ENCODE measurements around the gene KPNB1.

KPNB1 gene

DNA sequence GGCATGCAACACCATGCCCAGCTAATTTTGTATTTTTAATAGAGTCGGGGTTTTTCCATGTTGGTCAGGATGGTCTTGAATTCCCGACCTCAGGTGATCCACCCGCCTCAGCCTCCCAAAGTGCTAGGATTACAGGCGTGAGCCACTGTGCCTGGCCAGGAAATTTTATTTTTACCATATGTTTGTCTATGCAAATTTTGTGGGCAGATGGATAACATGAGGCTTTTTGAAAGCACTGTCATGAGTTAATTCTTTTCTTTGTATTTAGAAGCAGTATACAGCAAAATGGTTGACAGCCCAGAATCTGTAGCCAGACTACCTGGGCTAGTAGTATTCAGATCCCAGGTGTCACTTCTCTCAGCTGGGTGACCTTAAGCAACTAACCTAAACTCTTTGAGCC lies 8.5 kb upstream of the KPNB1 start:
- H3K27ac ChIP-seq: no peak overlapping the region
- DNase-seq (ENCODE audit: low spot score): no peak
- ChIA-PET POLR2A (ENCODE audit: low non-redundant PET) (no interaction called here), CTCF (no interaction called here)
- TF ChIP-seq, protein P1, sequence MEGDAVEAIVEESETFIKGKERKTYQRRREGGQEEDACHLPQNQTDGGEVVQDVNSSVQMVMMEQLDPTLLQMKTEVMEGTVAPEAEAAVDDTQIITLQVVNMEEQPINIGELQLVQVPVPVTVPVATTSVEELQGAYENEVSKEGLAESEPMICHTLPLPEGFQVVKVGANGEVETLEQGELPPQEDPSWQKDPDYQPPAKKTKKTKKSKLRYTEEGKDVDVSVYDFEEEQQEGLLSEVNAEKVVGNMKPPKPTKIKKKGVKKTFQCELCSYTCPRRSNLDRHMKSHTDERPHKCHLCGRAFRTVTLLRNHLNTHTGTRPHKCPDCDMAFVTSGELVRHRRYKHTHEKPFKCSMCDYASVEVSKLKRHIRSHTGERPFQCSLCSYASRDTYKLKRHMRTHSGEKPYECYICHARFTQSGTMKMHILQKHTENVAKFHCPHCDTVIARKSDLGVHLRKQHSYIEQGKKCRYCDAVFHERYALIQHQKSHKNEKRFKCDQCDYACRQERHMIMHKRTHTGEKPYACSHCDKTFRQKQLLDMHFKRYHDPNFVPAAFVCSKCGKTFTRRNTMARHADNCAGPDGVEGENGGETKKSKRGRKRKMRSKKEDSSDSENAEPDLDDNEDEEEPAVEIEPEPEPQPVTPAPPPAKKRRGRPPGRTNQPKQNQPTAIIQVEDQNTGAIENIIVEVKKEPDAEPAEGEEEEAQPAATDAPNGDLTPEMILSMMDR (conservative IDR thresholded peaks at IDR 0.05; ENCODE audit: low read depth): no peak

DNA sequence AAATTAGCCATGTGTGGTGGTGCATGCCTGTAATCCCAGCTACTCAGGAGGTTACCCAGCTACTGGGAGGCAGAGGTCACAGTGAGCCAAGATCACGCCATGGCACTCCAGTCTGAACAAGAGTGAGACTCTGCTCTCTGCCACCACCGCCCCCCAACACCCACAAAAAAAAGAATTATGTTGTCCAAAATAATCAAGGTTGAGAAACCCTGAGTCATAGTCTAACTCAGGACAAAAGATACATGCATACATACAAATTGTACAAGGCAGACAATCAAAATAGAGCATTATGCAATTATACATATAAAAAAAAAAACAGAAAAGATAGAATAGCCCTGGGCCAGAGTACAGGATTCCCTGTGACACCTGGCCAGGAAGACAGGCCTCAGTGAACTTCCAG lies 6.6 kb upstream of the KPNB1 start:
- CTCF ChIA-PET: interaction anchor here (1.5 kb wide), 1 partner anchor 18 kb away, joined by 3 read pairs; no protein-coding TSS in a partner anchor
- POLR2A ChIA-PET (ENCODE audit: low non-redundant PET): no interaction called here
- TF ChIP-seq, protein P1 (conservative IDR thresholded peaks at IDR 0.05; ENCODE audit: low read depth): no peak
- peak overlapping the region; percentile 67 for H3K27ac ChIP-seq
- no peak for DNase-seq (ENCODE audit: low spot score)

DNA sequence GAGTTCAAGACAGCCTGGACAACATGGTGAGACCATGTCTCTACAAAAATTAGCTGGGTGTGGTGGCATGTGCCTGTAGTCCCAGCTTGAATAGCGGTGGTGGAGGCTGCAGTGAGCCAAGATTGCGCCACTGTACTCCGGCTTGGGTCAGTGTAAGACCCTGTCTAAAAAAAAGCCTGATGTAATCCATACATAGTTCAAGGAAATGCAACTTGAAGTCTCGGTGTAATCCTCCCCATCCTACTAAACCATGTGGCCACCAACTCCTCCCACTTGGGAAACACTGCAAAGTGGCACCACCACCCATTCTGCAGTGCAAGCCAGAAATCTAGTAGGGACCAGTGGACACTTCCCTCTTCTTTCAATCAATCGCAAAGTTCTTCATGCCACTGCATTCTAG lies 5.4 kb upstream of the KPNB1 start:
- DNase-seq (ENCODE audit: low spot score): no peak
- ChIA-PET POLR2A (ENCODE audit: low non-redundant PET) (no interaction called here), CTCF (interaction anchor here (0.6 kb wide), 1 partner anchor 203 kb away, joined by 3 read pairs; no protein-coding TSS in a partner anchor)
- H3K27ac ChIP-seq: 0 out of 2 replicates have a peak overlapping the region, but pooled peaks have one; percentile 35
- TF ChIP-seq, protein P1 (conservative IDR thresholded peaks at IDR 0.05; ENCODE audit: low read depth): no peak

DNA sequence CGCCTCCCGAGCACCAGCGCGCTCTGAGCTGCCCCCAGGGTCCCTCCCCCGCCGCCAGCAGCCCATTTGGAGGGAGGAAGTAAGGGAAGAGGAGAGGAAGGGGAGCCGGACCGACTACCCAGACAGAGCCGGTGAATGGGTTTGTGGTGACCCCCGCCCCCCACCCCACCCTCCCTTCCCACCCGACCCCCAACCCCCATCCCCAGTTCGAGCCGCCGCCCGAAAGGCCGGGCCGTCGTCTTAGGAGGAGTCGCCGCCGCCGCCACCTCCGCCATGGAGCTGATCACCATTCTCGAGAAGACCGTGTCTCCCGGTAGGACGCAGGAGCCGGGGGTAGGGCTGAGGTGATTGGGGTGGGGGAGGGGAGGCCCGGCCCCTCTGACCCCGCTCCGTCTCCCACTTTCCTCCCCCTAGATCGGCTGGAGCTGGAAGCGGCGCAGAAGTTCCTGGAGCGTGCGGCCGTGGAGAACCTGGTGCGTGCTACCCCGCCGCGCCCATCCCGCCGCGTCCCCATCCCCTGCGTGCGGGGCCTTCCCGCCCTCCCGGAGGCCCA lies 329 bp downstream of the KPNB1 start:
- TF ChIP-seq, protein P1 (conservative IDR thresholded peaks at IDR 0.05; ENCODE audit: low read depth): no peak
- ChIA-PET POLR2A (ENCODE audit: low non-redundant PET) (no interaction called here), CTCF (interaction anchor here (0.6 to 1.2 kb wide), 3 partner anchors 15 to 1846 kb away, joined by 3 to 4 read pairs (median 3); no protein-coding TSS in a partner anchor)
- peak overlapping the region; percentile 98 for H3K27ac ChIP-seq
- peak; percentile 59 for DNase-seq (ENCODE audit: low spot score)

DNA sequence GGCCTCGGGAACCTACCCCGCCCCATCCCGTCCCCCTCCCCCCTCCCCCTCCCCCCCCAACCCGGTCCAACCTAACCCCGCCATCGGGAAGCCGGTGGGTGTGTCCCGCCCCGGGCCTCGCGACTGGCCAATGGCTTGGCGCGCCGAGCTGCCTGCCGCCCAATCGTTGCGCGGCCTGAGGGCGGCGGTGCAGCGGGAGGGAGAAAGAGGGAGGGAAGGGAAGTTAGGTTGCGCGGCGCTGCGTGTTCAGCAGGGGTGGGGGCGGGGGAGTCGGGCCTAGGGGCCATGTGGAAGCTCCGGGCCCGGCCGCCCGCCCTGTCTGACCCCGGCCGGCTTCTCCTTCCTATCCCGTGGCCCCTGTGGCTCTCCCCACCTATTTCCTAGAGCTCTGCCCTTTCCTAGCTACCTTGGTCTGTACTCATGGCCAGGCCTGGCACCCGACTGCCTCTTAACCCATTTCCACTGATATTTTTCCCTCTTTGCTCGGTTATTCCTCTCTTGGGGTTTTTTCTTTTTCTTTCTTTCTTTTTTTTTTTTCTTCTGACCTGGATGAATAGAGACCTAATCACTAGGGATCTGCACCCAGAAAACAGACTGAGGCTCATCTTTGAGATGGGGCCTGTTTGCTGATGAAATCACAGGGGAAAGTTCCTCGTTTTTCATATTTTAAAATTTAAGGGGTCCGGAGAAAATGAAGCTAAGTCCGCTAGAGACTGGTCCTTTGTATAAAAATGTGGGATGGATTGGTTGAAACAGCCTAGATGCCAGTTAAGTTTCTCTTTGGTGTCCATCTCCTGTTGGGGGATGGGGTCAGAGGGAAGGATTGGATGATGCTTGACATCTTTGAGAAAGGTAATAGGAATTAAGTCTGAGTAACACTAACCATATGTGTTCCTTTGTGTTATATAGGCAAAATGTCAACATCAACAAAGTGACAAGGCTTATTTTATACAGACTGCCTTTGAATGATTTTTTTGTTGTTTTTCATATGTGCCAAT lies 1.1 kb downstream of the KPNB1 start:
- POLR2A ChIA-PET (ENCODE audit: low non-redundant PET): no interaction called here
- peak overlapping the region; percentile 98 for H3K27ac ChIP-seq
- DNase-seq (ENCODE audit: low spot score): peak; percentile 97
- CTCF ChIA-PET: interaction anchor here (0.7 to 1.2 kb wide), 2 partner anchors 14 to 1845 kb away, joined by 3 to 4 read pairs; no protein-coding TSS in a partner anchor
- TF ChIP-seq, protein P1 (conservative IDR thresholded peaks at IDR 0.05; ENCODE audit: low read depth): no peak

DNA sequence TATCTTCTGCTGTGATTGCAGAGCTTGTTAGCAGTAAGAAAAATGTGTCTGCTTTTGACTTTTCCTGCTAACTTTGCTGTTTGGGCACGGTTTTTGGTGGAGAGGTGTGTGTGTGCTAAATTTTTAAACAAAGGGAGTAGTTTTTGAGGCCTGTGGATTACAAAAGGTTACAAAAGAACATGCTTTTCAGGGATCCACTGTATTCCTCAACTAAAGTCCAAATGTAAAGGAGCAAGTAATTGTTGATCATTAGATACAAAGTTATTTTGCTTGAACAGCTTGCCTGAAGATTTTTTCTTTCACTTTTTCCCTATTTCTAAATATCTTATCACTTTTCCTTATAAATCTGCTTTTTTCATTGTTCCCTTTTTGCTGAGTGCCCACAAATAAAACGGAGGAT lies 2.0 kb downstream of the KPNB1 start:
- no peak for DNase-seq (ENCODE audit: low spot score)
- CTCF ChIA-PET: no interaction called here
- H3K27ac ChIP-seq: no peak overlapping the region
- TF ChIP-seq, protein P1 (conservative IDR thresholded peaks at IDR 0.05; ENCODE audit: low read depth): no peak
- POLR2A ChIA-PET (ENCODE audit: low non-redundant PET): no interaction called here
